ENCODE measurements around the gene SOX14.

- TF ChIP-seq, protein P1, sequence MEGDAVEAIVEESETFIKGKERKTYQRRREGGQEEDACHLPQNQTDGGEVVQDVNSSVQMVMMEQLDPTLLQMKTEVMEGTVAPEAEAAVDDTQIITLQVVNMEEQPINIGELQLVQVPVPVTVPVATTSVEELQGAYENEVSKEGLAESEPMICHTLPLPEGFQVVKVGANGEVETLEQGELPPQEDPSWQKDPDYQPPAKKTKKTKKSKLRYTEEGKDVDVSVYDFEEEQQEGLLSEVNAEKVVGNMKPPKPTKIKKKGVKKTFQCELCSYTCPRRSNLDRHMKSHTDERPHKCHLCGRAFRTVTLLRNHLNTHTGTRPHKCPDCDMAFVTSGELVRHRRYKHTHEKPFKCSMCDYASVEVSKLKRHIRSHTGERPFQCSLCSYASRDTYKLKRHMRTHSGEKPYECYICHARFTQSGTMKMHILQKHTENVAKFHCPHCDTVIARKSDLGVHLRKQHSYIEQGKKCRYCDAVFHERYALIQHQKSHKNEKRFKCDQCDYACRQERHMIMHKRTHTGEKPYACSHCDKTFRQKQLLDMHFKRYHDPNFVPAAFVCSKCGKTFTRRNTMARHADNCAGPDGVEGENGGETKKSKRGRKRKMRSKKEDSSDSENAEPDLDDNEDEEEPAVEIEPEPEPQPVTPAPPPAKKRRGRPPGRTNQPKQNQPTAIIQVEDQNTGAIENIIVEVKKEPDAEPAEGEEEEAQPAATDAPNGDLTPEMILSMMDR (IDR thresholded peaks at IDR 0.05) = no peak
- no peak for TF ChIP-seq POLR2A (IDR thresholded peaks at IDR 0.05)
These were observed 549 bp upstream of the SOX14 start for GRCh38 chr3:137763594-137763938.

All from lower leg skin (tissue), 3 donors.